Measurements from ENCODE around the gene PFKM.

- no peak for TF ChIP-seq POLR2A (IDR thresholded peaks at IDR 0.05)
- TF ChIP-seq, protein P1, sequence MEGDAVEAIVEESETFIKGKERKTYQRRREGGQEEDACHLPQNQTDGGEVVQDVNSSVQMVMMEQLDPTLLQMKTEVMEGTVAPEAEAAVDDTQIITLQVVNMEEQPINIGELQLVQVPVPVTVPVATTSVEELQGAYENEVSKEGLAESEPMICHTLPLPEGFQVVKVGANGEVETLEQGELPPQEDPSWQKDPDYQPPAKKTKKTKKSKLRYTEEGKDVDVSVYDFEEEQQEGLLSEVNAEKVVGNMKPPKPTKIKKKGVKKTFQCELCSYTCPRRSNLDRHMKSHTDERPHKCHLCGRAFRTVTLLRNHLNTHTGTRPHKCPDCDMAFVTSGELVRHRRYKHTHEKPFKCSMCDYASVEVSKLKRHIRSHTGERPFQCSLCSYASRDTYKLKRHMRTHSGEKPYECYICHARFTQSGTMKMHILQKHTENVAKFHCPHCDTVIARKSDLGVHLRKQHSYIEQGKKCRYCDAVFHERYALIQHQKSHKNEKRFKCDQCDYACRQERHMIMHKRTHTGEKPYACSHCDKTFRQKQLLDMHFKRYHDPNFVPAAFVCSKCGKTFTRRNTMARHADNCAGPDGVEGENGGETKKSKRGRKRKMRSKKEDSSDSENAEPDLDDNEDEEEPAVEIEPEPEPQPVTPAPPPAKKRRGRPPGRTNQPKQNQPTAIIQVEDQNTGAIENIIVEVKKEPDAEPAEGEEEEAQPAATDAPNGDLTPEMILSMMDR (IDR thresholded peaks at IDR 0.05): no peak
Measured at GRCh38 chr12:48192861-48193260, 73.7 kb downstream of the PFKM start.

Data from testis (tissue), 2 donors.